ENCODE results near the gene ARHGAP10. TPM values are rescaled to one million over a fixed set of nuclear protein-coding genes. Genes with fewer than 3 reads are reported as not detected.
"Not testable (repeated sequence)": the region's sequence is repeated elsewhere in the genome, so short reads cannot be mapped to it uniquely, and the experiment has no call there.

Gene ARHGAP10
- total RNA-seq, 1 experiment from 2014 or later = 11.7 TPM

GRCh38 chr4:147794787-147795413, 63.0 kb downstream of the ARHGAP10 start:
- ChIA-PET POLR2A (no interaction called here), CTCF (no interaction called here)
- no peak overlapping the region for H3K27ac ChIP-seq (ENCODE audit: low read length)
- intact Hi-C loops (cut with micrococcal nuclease; ENCODE audit: unreplicated experiment) (no loop called here), in situ Hi-C loops (cut with HindIII; ENCODE audit: low pct_unique_long_range_greater_than_20kb, low sequenced_read_pairs) (no loop called here)
- TF ChIP-seq CTCF (IDR thresholded peaks at IDR 0.05) (no peak), SIN3A (IDR thresholded peaks at IDR 0.05; ENCODE audit: borderline replicate concordance, insufficient read depth, low read depth, low read length) (no peak), REST (IDR thresholded peaks at IDR 0.05; ENCODE audit: insufficient read depth in 1 of 2, low read depth in 2 of 2, low read length in 1 of 2) (no peak), TCF7L2 (IDR thresholded peaks at IDR 0.05; ENCODE audit: low read depth, low read length) (no peak), POLR2AphosphoS5 (IDR thresholded peaks at IDR 0.05; ENCODE audit: low read depth, low read length) (no peak)
- no TSS peak for BruUV-seq (replicated peaks)
- ATAC-seq = no peak
- H3K36me3 ChIP-seq (ENCODE audit: control insufficient read depth, insufficient read depth, low read length) = no peaks in the 10 kb centered on the region
- H3K9me3 ChIP-seq (ENCODE audit: control insufficient read depth, insufficient read depth, low read depth, low read length) = no peaks in the 10 kb centered on the region
- H3K4me1 ChIP-seq (ENCODE audit: control insufficient read depth, insufficient read depth, low read length) = peaks cover 20% of the 10 kb centered on the region
- no peak for DNase-seq (ENCODE audit: low read depth, low spot score)
- H3K27me3 ChIP-seq (ENCODE audit: control insufficient read depth, insufficient read depth, low read length) = no peaks in the 10 kb centered on the region
- H3K4me3 ChIP-seq (ENCODE audit: low read depth in 2 of 2, low read length in 2 of 2) = no peak overlapping the region

GRCh38 chr4:147799057-147799456, 67.2 kb downstream of the ARHGAP10 start:
- DNase-seq (ENCODE audit: low read depth, low spot score); ATAC-seq; H3K36me3 ChIP-seq (ENCODE audit: control insufficient read depth, insufficient read depth, low read length); H3K27ac ChIP-seq (ENCODE audit: low read length); H3K4me3 ChIP-seq (ENCODE audit: low read depth in 2 of 2, low read length in 2 of 2); H3K4me1 ChIP-seq (ENCODE audit: control insufficient read depth, insufficient read depth, low read length); in situ Hi-C loops (cut with HindIII; ENCODE audit: low pct_unique_long_range_greater_than_20kb, low sequenced_read_pairs); POLR2A ChIA-PET; BruUV-seq (replicated peaks); intact Hi-C loops (cut with micrococcal nuclease; ENCODE audit: unreplicated experiment); H3K9me3 ChIP-seq (ENCODE audit: control insufficient read depth, insufficient read depth, low read depth, low read length); CTCF ChIA-PET; H3K27me3 ChIP-seq (ENCODE audit: control insufficient read depth, insufficient read depth, low read length): not testable (repeated sequence)

- ChIA-PET CTCF (no interaction called here), POLR2A (no interaction called here)
- no peak overlapping the region for H3K27ac ChIP-seq (ENCODE audit: low read length)
- no peaks in the 10 kb centered on the region for H3K4me1 ChIP-seq (ENCODE audit: control insufficient read depth, insufficient read depth, low read length)
- no peaks in the 10 kb centered on the region for H3K27me3 ChIP-seq (ENCODE audit: control insufficient read depth, insufficient read depth, low read length)
- no peak overlapping the region for H3K4me3 ChIP-seq (ENCODE audit: low read depth in 2 of 2, low read length in 2 of 2)
- intact Hi-C loops (cut with micrococcal nuclease; ENCODE audit: unreplicated experiment) (no loop called here), in situ Hi-C loops (cut with HindIII; ENCODE audit: low pct_unique_long_range_greater_than_20kb, low sequenced_read_pairs) (no loop called here)
- no TSS peak for BruUV-seq (replicated peaks)
- no peak for TF ChIP-seq REST (IDR thresholded peaks at IDR 0.05; ENCODE audit: insufficient read depth in 1 of 2, low read depth in 2 of 2, low read length in 1 of 2)
- DNase-seq (ENCODE audit: low read depth, low spot score) (no peak), ATAC-seq (no peak)
- H3K36me3 ChIP-seq (ENCODE audit: control insufficient read depth, insufficient read depth, low read length) = no peaks in the 10 kb centered on the region
- no peaks in the 10 kb centered on the region for H3K9me3 ChIP-seq (ENCODE audit: control insufficient read depth, insufficient read depth, low read depth, low read length)
Observed at GRCh38 chr4:147799986-147800555, 68.2 kb downstream of the ARHGAP10 start.

Data from Panc1 (cell line).